C4-2B (cell line): ENCODE data around the gene PIGL.

ENCODE experiments used
- CTCF ChIP-seq: fragments of 450-650 bp; conservative IDR thresholded peaks from 2 replicates; pipeline ENCODE4 v1.5.1; 2017; ENCODE audit warnings: mild to moderate bottlenecking
- ZFX ChIP-seq: fragments of 450-650 bp; IDR thresholded peaks from 2 replicates; pipeline ENCODE4 v1.6.1; 2017

- TF ChIP-seq CTCF (no peak), ZFX (no peak)
Measured at GRCh38 chr17:16241906-16242399, 24.9 kb downstream of the PIGL start.
